Stomach (tissue), 4 donors: Measurements from ENCODE around the gene ZNF598.

Experiments
- EP300 ChIP-seq: sonication (generic); formaldehyde crosslinking; IDR thresholded peaks from one replicate; pipeline ENCODE4 v1.6.1; 2017; ENCODE audit warnings: antibody characterized with exemption
- POLR2A ChIP-seq, 4 donors: fragments of 450-650 bp; IDR thresholded peaks; one replicate each; pipeline ENCODE4 v1.6.1; 2016; ENCODE audit warnings: antibody characterized with exemption in 4 of 4, control low read depth in 2 of 4, mild to moderate bottlenecking in 1 of 4, moderate library complexity in 1 of 4
- TF ChIP-seq, protein P1 (sequence below), 7 experiments: fragments of 450-650 bp in 4 of 7; fragments of 200-600 bp in 3 of 7; sonication (generic) in 3 of 7; IDR thresholded peaks; one replicate each; pipeline ENCODE4 v1.5.1; 2016 to 2019; ENCODE audit warnings: antibody characterized with exemption in 7 of 7, control low read depth in 2 of 7, mild to moderate bottlenecking in 1 of 7

DNA sequence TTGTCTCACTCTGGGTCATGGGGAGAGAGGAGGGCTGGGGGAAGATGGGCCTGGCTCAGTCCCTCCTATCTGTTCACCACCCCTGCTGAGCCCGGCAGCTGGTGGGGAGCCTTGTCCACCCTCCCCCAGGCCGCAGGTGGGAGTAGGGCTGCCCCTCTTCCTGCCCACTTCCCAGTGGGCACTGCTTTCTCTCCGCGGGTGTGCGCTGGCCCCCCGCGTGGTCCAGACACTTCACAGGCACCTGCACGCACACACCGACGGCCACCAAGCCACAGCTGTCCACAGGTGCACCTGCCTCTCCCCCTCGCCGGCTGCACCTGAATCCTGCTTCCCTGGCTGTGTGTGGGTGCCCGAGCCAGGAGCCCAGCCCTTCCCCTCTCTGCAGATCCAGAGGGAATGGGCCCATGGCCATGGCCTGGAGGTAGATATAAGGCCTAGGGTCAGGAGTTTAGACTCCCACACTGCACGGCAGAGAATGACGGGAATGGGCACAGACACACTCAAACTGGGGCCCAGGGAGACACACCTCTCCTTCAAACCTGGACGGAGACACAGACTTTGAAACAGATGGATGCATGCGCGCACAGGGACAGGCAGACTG, 19.1 kb upstream of the ZNF598 start:
- TF ChIP-seq, protein P1, sequence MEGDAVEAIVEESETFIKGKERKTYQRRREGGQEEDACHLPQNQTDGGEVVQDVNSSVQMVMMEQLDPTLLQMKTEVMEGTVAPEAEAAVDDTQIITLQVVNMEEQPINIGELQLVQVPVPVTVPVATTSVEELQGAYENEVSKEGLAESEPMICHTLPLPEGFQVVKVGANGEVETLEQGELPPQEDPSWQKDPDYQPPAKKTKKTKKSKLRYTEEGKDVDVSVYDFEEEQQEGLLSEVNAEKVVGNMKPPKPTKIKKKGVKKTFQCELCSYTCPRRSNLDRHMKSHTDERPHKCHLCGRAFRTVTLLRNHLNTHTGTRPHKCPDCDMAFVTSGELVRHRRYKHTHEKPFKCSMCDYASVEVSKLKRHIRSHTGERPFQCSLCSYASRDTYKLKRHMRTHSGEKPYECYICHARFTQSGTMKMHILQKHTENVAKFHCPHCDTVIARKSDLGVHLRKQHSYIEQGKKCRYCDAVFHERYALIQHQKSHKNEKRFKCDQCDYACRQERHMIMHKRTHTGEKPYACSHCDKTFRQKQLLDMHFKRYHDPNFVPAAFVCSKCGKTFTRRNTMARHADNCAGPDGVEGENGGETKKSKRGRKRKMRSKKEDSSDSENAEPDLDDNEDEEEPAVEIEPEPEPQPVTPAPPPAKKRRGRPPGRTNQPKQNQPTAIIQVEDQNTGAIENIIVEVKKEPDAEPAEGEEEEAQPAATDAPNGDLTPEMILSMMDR (IDR thresholded peaks at IDR 0.05): no peak
- no peak for TF ChIP-seq POLR2A (IDR thresholded peaks at IDR 0.05)
- no peak for TF ChIP-seq EP300
